IMR-90 (cell line): ENCODE data around the gene GDPD5. TPM values are rescaled to one million over a fixed set of nuclear protein-coding genes. Genes with fewer than 3 reads are reported as not detected.

Experiments used
- ATAC-seq: fragments of 200-7000 bp; cut with Tn5 transposase; 2 replicates; pipeline ENCODE4 v1.9.1; 2020; ENCODE audit warnings: low read depth, mild to moderate bottlenecking, moderate library complexity
- BruUV-seq: library from RNA; stranded (reverse); fragments of 400-500 nt; replicated peaks from 2 replicates; lab custom pipeline; 2021; lab: Mats Ljungman, UMichigan
- CTCF ChIA-PET: fragments of 300-600 bp; formaldehyde crosslinking; extraction: SDS; loops from one replicate; lab custom pipeline; 2021; ENCODE audit warnings: antibody characterized with exemption; lab: Yijun Ruan, JAX
- POLR2A ChIA-PET: fragments of 300-600 bp; sonication (Branson Sonifier 250); formaldehyde crosslinking; loops from one replicate; lab custom pipeline; 2022; ENCODE audit warnings: antibody characterized with exemption; ENCODE audit not compliant: unreplicated experiment; lab: Charles Lee
- DNase-seq: peaks from one replicate; pipeline ENCODE4 v3.0.0; 2013
- H2AFZ ChIP-seq: replicated peaks from 2 replicates; pipeline ENCODE3; 2013; ENCODE audit warnings: low read length, mild to moderate bottlenecking; ENCODE audit not compliant: poor library complexity
- H2AK5ac ChIP-seq: 2 replicates; pipeline ENCODE4 v1.6.1; 2013; ENCODE audit warnings: low read depth, low read length, inconsistent platforms
- H2AK9ac ChIP-seq: replicated peaks from 2 replicates; pipeline ENCODE3; 2013; ENCODE audit warnings: mild to moderate bottlenecking, low read depth, low read length, moderate library complexity; ENCODE audit not compliant: poor library complexity
- H2BK120ac ChIP-seq: 2 replicates; pipeline ENCODE4 v1.6.1; 2013; ENCODE audit warnings: low read depth, low read length, inconsistent platforms
- H2BK15ac ChIP-seq: 3 replicates; pipeline ENCODE4 v1.6.1; 2013; ENCODE audit warnings: low read depth, low read length, inconsistent platforms
- H2BK20ac ChIP-seq: 2 replicates; pipeline ENCODE4 v1.6.1; 2013; ENCODE audit warnings: low read depth, mild to moderate bottlenecking, inconsistent platforms, low read length, moderate library complexity
- H2BK5ac ChIP-seq: 2 replicates; pipeline ENCODE4 v1.6.1; 2013; ENCODE audit warnings: mild to moderate bottlenecking, low read depth, low read length, inconsistent platforms; ENCODE audit not compliant: poor library complexity, severe bottlenecking
- H3K14ac ChIP-seq: replicated peaks from 2 replicates; pipeline ENCODE4 v1.6.1; 2013; ENCODE audit warnings: low read depth, low read length, inconsistent platforms
- H3K18ac ChIP-seq: 2 replicates; pipeline ENCODE4 v1.6.1; 2013; ENCODE audit warnings: low read depth, low read length, control low read depth
- H3K23ac ChIP-seq: 2 replicates; pipeline ENCODE4 v1.6.1; 2013; ENCODE audit warnings: low read depth, low read length, inconsistent platforms
- H3K27ac ChIP-seq: 2 replicates; pipeline ENCODE4 v1.5.1; 2013; ENCODE audit warnings: mild to moderate bottlenecking, control low read depth, low read length; ENCODE audit not compliant: insufficient read depth
- H3K27me3 ChIP-seq: 2 replicates; pipeline ENCODE4 v1.6.1; 2013; ENCODE audit warnings: low read length; ENCODE audit not compliant: control insufficient read depth, insufficient read depth
- H3K36me3 ChIP-seq: 2 replicates; pipeline ENCODE4 v1.6.1; 2013; ENCODE audit warnings: low read length, mixed read lengths; ENCODE audit not compliant: control insufficient read depth, insufficient read depth
- H3K4ac ChIP-seq: 2 replicates; pipeline ENCODE4 v1.6.1; 2013; ENCODE audit warnings: low read depth, low read length, inconsistent platforms
- H3K4me1 ChIP-seq: 2 replicates; pipeline ENCODE4 v1.6.1; 2013; ENCODE audit warnings: low read length, mixed read lengths; ENCODE audit not compliant: control insufficient read depth, insufficient read depth
- H3K4me2 ChIP-seq: 2 replicates; pipeline ENCODE4 v1.6.1; 2013; ENCODE audit warnings: low read depth, mild to moderate bottlenecking, control low read depth, low read length, moderate library complexity
- H3K4me3 ChIP-seq: 2 replicates; pipeline ENCODE4 v1.5.1; 2013; ENCODE audit warnings: low read depth, mild to moderate bottlenecking, control low read depth, low read length, moderate library complexity; ENCODE audit not compliant: insufficient read depth
- H3K56ac ChIP-seq: 2 replicates; pipeline ENCODE4 v1.6.1; 2013; ENCODE audit warnings: low read length, inconsistent platforms; ENCODE audit not compliant: insufficient read depth; ENCODE audit errors: extremely low read depth
- H3K79me1 ChIP-seq, 2 experiments: 2 replicates each; pipeline ENCODE4 v1.6.1; 2013; ENCODE audit warnings: low read length in 2 of 2, inconsistent platforms in 1 of 2, low read depth in 1 of 2
- H3K9ac ChIP-seq: 2 replicates; pipeline ENCODE4 v1.6.1; 2013; ENCODE audit warnings: low read depth, low read length, control low read depth
- H3K9me1 ChIP-seq: 2 replicates; pipeline ENCODE4 v1.6.1; 2013; ENCODE audit warnings: low read length, inconsistent platforms; ENCODE audit not compliant: insufficient read depth
- H3K9me3 ChIP-seq: 2 replicates; pipeline ENCODE4 v1.6.1; 2013; ENCODE audit warnings: low read length; ENCODE audit not compliant: control insufficient read depth, insufficient read depth
- H4K20me1 ChIP-seq: 2 replicates; pipeline ENCODE4 v1.6.1; 2013; ENCODE audit warnings: low read length, inconsistent platforms; ENCODE audit not compliant: insufficient read depth
- H4K5ac ChIP-seq: 2 replicates; pipeline ENCODE4 v1.6.1; 2013; ENCODE audit warnings: mild to moderate bottlenecking, low read depth, low read length, control low read depth
- H4K8ac ChIP-seq, 2 experiments: 2 replicates each; pipeline ENCODE4 v1.6.1; 2013; ENCODE audit warnings: low read depth in 2 of 2, low read length in 2 of 2, control low read depth in 1 of 2, inconsistent platforms in 1 of 2
- H4K91ac ChIP-seq: 2 replicates; pipeline ENCODE4 v1.6.1; 2013; ENCODE audit warnings: low read depth, low read length, inconsistent platforms; ENCODE audit not compliant: insufficient read depth
- CEBPB ChIP-seq: IDR thresholded peaks from 2 replicates; pipeline ENCODE4 v1.6.1; 2012; ENCODE audit warnings: low read depth, low read length, improper control_type of control experiment
- FOS ChIP-seq: fragments of 150-350 bp; IDR thresholded peaks from 2 replicates; pipeline ENCODE4 v1.6.1; 2016; ENCODE audit warnings: low read depth, low read length
- WGBS, 2 experiments: methylation state at CpG; one replicate each; pipeline versions ENCODE4 v1.1.5 to v1.1.7; 2013; ENCODE audit warnings: missing lambda C conversion rate in 2 of 2; ENCODE audit not compliant: insufficient read length in 1 of 2; ENCODE audit errors: extremely low coverage in 2 of 2; 5-methylcytosine and 5-hydroxymethylcytosine counted together
- dilution Hi-C: fragments of 300-500 bp; cut with HindIII; formaldehyde crosslinking; loops from one replicate; pipeline ENCODE4 v1.14.3; 2018; ENCODE audit warnings: low sequenced_read_pairs; ENCODE audit not compliant: unreplicated experiment
- in situ Hi-C: fragments of 300-500 bp; cut with MboI; formaldehyde crosslinking; loops from 3 replicates; pipeline ENCODE4 v1.14.3; 2019; ENCODE audit warnings: low sequenced_read_pairs, inconsistent platforms, mixed read lengths
- intact Hi-C: fragments of 100-400 bp; cut with micrococcal nuclease; formaldehyde crosslinking; loops from 2 replicates; pipeline ENCODE4 v1.10.0; 2022
- polyA plus RNA-seq, 3 experiments: library from polyadenylated mRNA; depleted of rRNA; stranded (reverse); fragments of >200 nt; gene quantifications; 2 replicates each; pipeline ENCODE4 v1.2.3, GENCODE V29; 2012; ENCODE audit warnings: low replicate concordance in 1 of 3
- total RNA-seq: library from RNA; depleted of rRNA; stranded (reverse); fragments of >200 nt; gene quantifications from 2 replicates; pipeline ENCODE4 v1.2.3, GENCODE V29; 2012

The GDPD5 gene
- total and polyA plus RNA-seq, 2 of the 4 experiments (the other 2 are of a cell fraction) = 2.0 to 7.9 TPM

DNA sequence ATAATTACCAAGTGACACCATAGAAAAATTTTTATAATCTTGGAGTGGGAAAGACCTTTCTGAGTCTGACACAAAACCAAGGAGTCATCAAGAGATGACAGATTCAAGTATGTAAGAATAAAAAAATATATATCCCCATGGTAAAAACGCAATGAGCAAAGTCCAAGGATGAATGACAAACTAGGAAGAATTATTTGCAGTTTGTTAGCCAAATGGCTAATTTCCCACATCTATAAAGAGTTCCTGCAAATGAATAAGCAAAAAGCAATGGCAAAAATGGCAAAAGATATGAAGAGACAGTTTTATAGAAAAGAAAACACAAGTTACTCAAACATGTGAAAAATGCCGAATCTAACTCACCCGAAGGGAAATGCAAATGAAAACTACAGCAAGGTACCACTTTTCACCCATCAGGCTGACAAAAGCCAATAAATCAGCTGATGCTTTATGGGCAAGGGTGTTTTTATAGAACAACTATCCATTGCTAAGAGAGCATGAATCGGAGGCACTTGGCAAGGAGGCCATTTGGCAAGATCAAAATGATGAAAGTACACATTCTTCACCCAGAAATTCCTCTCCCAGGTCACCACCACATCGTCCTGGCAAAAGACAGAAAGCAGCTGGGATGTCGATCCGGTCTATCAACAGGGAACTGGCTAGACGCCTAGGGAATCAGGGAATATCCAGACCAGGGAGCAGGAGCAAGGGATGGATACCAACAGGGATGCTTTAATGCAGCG is 71.7 kb downstream of the GDPD5 start:
- no peak overlapping the region for H4K8ac ChIP-seq
- H2BK15ac ChIP-seq = no peak overlapping the region
- H3K27me3 ChIP-seq = no peaks in the 10 kb centered on the region
- peak overlapping the region; percentile 48; the same call in 1 of the 2 replicates for H3K4me2 ChIP-seq
- H3K9me1 ChIP-seq = 0 out of 2 replicates have a peak, but pooled peaks cover 3% of the 10 kb centered on the region
- DNase-seq = peak; percentile 82
- H2AK5ac ChIP-seq = no peak overlapping the region; the same call in 1 of the 2 replicates
- CTCF ChIA-PET = no interaction called here
- TF ChIP-seq FOS (no peak), CEBPB (peak; percentile 20; the same call in 1 of the 2 replicates)
- 28% methylated on average over 4 of the region's 9 CpGs; no CpG with 5 or more reads in 1 of the 2 experiments for WGBS, 2 experiments
- H4K91ac ChIP-seq = no peak overlapping the region
- no peak overlapping the region for H2AK9ac ChIP-seq
- no TSS peak for BruUV-seq
- in situ Hi-C loops (no loop called here), intact Hi-C loops (loop anchor here (5.0 kb wide), 1 partner anchor 43 kb away; no protein-coding TSS in a partner anchor), dilution Hi-C loops (no loop called here)
- peak; percentile 60 for ATAC-seq
- no peaks in the 10 kb centered on the region for H3K79me1 ChIP-seq
- no peak overlapping the region for H2BK5ac ChIP-seq
- H3K4me3 ChIP-seq = no peak overlapping the region
- H4K5ac ChIP-seq = no peak overlapping the region
- H3K14ac ChIP-seq = no peak overlapping the region
- no peak overlapping the region for H2BK20ac ChIP-seq
- H3K56ac ChIP-seq = no peak overlapping the region
- POLR2A ChIA-PET = no interaction called here
- H2AFZ ChIP-seq = no peak overlapping the region
- no peak overlapping the region for H3K23ac ChIP-seq
- no peaks in the 10 kb centered on the region for H3K36me3 ChIP-seq
- no peak overlapping the region for H3K18ac ChIP-seq
- H3K4me1 ChIP-seq = peaks cover 7% of the 10 kb centered on the region
- no peaks in the 10 kb centered on the region for H3K9me3 ChIP-seq
- no peak overlapping the region for H3K27ac ChIP-seq
- no peak overlapping the region for H2BK120ac ChIP-seq
- H3K4ac ChIP-seq = no peak overlapping the region
- H4K20me1 ChIP-seq = no peaks in the 10 kb centered on the region
- no peak overlapping the region for H3K9ac ChIP-seq
